SK-N-MC (cell line): ENCODE results near the gene CCDC82.

Source experiments
- DNase-seq: peaks from one replicate; pipeline ENCODE4 v3.0.0-alpha.2; 2011; ENCODE audit warnings: low read depth, low spot score
- H3K27ac ChIP-seq: fragments of 200-600 bp; sonication (generic); 2 replicates; pipeline ENCODE4 v1.5.1; 2016; ENCODE audit warnings: mixed run types
- H3K36me3 ChIP-seq: fragments of 200-600 bp; sonication (generic); 2 replicates; pipeline ENCODE4 v1.6.1; 2017; ENCODE audit warnings: antibody characterized with exemption, low read length, mixed read lengths; ENCODE audit not compliant: insufficient read depth
- H3K4me3 ChIP-seq: fragments of 200-600 bp; sonication (generic); 2 replicates; pipeline ENCODE4 v1.5.1; 2016
- H3K9ac ChIP-seq: fragments of 200-600 bp; sonication (generic); 2 replicates; pipeline ENCODE4 v1.8.0; 2017; ENCODE audit warnings: mixed run types, mixed read lengths; ENCODE audit not compliant: insufficient read length
- H3K9me3 ChIP-seq: fragments of 200-600 bp; sonication (generic); 2 replicates; pipeline ENCODE4 v1.6.1; 2017; ENCODE audit warnings: low read depth, mild to moderate bottlenecking, antibody characterized with exemption, low read length, moderate library complexity, mixed read lengths
- EZH2 ChIP-seq: fragments of 200-600 bp; sonication (generic); IDR thresholded peaks from one replicate; pipeline ENCODE4 v1.6.1; 2017; ENCODE audit warnings: antibody characterized with exemption
- FOXP2 ChIP-seq: optimal IDR thresholded peaks from 2 replicates; pipeline ENCODE3; 2011; ENCODE audit warnings: mild to moderate bottlenecking, moderate library complexity; ENCODE audit not compliant: insufficient read depth; ENCODE audit errors: extremely low read length, control extremely low read depth
- POLR2AphosphoS5 ChIP-seq: IDR thresholded peaks from 2 replicates; pipeline ENCODE4 v1.6.1; 2012; ENCODE audit warnings: mild to moderate bottlenecking, low read depth, low read length, borderline replicate concordance

Gene CCDC82

DNA sequence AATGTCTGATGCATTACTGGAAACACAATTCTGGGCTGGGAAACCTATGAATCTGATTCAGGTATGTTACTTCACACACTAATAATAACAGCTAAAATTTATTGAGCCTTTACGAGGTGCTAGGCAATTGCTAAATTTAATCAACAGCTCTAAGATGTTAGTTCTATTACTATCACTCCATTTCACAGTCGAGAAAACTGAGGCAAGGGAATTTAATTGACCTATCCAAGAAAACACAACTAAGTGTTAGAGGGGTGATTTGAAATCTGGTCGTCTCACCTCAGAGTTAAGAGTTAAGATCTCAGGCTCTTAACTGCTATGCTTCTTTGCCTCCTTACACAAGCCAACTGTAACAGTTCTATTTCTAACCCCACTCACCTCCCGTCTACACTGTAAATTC, 55.5 kb downstream of the CCDC82 start:
- H3K36me3 ChIP-seq: no peaks in the 10 kb centered on the region
- H3K27ac ChIP-seq: no peak overlapping the region
- no peak overlapping the region for H3K9ac ChIP-seq
- DNase-seq: no peak
- H3K9me3 ChIP-seq: no peaks in the 10 kb centered on the region
- TF ChIP-seq POLR2AphosphoS5: no peak
- no peak for TF ChIP-seq FOXP2
- no peak for TF ChIP-seq EZH2
- no peak overlapping the region for H3K4me3 ChIP-seq

DNA sequence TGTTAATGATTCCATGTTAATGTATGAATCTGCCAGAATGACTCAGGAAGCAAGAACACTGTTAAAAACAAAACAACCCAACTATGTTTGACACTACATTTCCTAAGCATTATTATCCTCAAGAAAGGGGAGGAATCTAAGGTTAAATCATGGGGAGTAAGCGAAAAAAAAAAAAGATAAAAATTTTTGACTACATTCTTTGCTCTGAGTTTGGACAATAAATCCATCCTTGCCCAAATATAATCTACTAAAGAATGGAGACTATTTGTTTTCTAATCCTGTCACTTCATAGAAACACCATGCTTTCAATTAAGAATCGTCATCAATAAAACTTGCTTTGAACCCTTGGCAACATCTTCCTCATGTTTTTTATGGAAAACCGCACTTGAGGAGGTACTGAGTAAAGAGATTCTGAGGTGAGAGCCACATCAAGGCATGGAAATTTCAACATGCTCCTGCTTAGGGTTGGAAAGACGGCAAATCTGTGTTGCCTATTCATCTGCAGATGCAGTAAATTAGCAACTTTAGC, 56.5 kb downstream of the CCDC82 start:
- no peaks in the 10 kb centered on the region for H3K36me3 ChIP-seq
- H3K27ac ChIP-seq: no peak overlapping the region
- DNase-seq: no peak
- no peaks in the 10 kb centered on the region for H3K9me3 ChIP-seq
- TF ChIP-seq EZH2 (no peak), POLR2AphosphoS5 (no peak), FOXP2 (no peak)
- H3K4me3 ChIP-seq: no peak overlapping the region
- no peak overlapping the region for H3K9ac ChIP-seq

DNA sequence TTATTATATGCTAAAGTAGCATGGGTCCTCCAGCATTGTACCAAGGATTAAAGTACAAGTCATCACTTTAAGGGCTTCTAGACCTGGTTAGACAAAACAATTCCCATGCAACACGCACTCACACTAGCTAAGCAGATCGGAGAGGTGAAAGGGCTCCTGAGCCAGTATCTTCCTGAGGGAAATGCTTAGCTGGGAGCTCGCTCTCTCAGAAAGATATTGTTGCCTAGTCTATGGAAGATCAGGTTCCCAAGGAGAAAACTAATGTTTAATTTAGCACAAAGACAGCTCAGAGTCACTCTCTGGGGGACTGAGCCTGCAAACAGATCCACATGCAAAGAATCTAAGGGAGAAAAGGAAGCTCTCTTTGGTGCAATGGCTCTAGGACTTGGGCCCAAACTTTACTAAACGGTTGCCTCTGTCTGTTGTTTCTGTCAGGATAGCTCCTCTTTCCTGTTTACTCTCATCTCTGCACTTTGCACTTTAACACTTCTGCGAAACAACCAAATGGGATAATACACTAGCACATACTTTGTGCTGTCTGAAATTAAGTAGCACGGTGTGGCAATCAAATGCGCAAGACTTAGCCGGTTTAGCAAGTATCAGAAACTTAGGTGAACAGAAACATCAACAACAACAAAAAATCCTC, 57.5 kb downstream of the CCDC82 start:
- Histone ChIP-seq H3K9me3 (no peaks in the 10 kb centered on the region), H3K36me3 (no peaks in the 10 kb centered on the region), H3K9ac (no peak overlapping the region), H3K27ac (no peak overlapping the region), H3K4me3 (no peak overlapping the region)
- no peak for DNase-seq
- TF ChIP-seq FOXP2: no peak

DNA sequence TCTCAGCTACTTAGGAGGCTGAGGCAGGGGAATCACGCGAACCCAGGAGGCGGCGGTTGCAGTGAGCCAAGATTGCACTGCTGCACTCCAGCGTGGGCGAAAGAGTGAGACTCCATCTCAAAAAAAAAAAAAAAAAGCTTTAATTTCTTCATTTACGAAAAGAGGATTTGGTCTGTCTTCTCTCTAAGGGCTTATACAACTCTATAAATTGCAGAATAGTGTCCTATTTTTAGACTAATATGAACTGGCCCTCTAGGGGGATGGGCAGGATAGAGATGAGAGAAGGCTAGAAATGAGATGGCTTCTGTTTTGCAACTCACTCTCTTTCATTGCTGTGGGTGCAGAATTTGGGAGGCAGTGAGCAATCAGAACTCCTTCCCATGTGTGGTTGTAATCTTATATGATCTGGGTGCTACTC, 58.0 kb downstream of the CCDC82 start:
- TF ChIP-seq EZH2: no peak
- TF ChIP-seq POLR2AphosphoS5: no peak
- TF ChIP-seq FOXP2: no peak
- H3K36me3 ChIP-seq: no peaks in the 10 kb centered on the region
- H3K27ac ChIP-seq: no peak overlapping the region
- no peak for DNase-seq
- H3K9ac ChIP-seq: no peak overlapping the region
- no peaks in the 10 kb centered on the region for H3K9me3 ChIP-seq
- no peak overlapping the region for H3K4me3 ChIP-seq

DNA sequence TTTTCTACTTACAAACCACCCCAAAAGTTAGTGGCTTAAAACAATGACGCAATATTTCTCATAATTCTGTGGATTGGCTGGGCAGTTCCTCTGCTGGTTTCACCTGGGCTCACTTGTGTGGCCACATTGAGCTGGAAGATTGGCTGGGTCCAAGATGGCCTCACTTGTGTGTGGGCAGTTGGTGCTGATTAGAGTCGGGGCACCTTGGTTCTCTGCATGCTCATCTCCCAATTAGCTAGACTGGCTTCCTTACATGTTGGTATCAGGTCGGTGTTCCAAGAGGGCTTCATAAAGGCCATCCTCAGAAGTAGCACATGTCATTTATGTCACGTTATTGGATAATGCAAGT, 59.2 kb downstream of the CCDC82 start:
- Histone ChIP-seq H3K27ac (no peak overlapping the region), H3K36me3 (no peaks in the 10 kb centered on the region), H3K9ac (no peak overlapping the region), H3K4me3 (no peak overlapping the region), H3K9me3 (no peaks in the 10 kb centered on the region)
- DNase-seq: no peak
- TF ChIP-seq POLR2AphosphoS5 (no peak), EZH2 (no peak), FOXP2 (no peak)

DNA sequence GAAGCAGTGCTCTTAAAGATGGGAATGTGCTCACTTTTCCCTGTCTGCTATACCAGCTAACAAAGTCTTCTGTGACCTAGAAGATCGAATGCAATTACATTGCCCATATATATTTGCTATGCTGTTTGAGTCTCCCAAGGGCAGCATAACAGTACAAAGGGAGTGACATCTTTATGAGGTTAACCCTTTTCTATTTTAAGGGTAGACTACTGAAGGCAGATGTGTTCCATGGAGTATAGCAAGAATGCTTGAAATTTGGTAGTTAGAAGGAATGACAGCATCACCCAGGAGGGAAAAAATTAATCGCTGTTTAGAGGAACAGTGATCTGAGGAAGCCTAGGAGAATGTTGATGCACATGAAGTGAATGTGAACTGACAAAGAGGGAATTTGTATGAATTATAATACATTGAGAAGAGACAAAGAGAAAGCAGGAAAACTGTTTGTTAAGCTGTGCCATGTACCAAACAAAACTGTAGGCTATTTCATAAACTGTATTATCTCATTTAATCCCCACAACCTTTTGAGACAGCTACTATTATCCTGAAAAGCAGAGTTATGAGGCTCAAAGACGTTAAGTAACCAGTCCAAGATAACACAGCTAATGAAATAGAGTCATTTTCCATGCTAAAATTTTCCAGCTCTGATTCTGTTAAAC, 59.7 kb downstream of the CCDC82 start:
- Histone ChIP-seq H3K9me3 (no peaks in the 10 kb centered on the region), H3K27ac (no peak overlapping the region), H3K36me3 (no peaks in the 10 kb centered on the region), H3K4me3 (no peak overlapping the region), H3K9ac (no peak overlapping the region)
- no peak for DNase-seq
- no peak for TF ChIP-seq FOXP2
- no peak for TF ChIP-seq POLR2AphosphoS5
- TF ChIP-seq EZH2: no peak

DNA sequence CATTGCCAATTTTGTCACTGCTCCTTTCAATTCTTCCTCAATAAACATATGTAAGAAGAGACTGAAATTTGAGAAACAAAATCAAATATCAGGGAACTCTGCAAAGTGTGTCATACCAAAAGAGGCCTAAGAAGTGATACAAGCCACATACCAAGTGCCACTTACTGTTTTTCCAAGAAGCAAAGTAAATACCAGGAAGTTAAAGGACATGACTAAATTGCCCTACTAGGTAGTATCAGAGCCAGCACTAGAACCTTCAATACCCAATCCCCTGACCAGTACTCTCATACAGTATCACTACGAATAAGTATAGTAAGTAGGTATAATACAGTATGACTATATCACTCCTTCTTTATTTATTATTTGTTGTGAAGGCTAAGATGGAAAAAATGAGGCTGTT, 60.3 kb downstream of the CCDC82 start:
- TF ChIP-seq EZH2: no peak
- no peak for TF ChIP-seq FOXP2
- no peak for TF ChIP-seq POLR2AphosphoS5
- Histone ChIP-seq H3K4me3 (no peak overlapping the region), H3K9me3 (no peaks in the 10 kb centered on the region), H3K27ac (no peak overlapping the region), H3K9ac (no peak overlapping the region), H3K36me3 (no peaks in the 10 kb centered on the region)
- DNase-seq: no peak

DNA sequence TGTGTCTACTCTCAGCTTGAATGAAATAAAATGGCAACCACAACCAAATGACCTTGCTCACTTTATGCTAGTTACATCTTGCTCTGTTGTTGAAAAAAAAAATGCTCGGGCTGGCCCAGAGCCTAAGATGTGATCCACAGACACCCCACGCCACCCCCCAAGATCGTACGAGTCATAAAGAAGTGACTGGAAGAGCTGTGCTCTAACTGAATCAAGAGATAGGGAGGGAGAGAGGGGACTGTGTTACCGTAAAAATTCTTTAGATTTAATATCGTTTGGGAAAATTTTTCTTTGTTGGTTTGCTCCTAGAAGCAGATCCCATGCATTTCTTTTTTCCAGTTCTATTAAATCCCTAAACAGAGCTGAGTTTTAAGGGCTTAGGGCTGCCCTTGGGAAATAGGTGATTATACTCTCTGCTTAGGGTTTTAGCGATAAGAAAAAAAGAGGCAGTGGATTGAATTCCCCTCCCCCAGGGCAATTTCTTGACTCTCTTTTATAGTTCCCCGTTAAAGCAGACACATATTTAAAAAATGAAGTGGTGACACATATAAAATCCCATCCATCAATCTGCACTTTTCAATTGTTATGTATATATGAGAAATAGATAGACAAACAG, 61.2 kb downstream of the CCDC82 start:
- TF ChIP-seq POLR2AphosphoS5 (no peak), EZH2 (no peak), FOXP2 (no peak)
- no peaks in the 10 kb centered on the region for H3K36me3 ChIP-seq
- no peak overlapping the region for H3K4me3 ChIP-seq
- H3K27ac ChIP-seq: no peak overlapping the region
- no peak overlapping the region for H3K9ac ChIP-seq
- H3K9me3 ChIP-seq: no peaks in the 10 kb centered on the region
- DNase-seq: no peak
